Pulmonary artery endothelial cell (primary cell): ENCODE results near the gene C2orf76. TPM values are rescaled to one million over a fixed set of nuclear protein-coding genes. Genes with fewer than 3 reads are reported as not detected.

Experiments used
- DNase-seq: peaks from one replicate; pipeline ENCODE4 v3.0.0-alpha.2; 2011; ENCODE audit warnings: low read depth, low spot score
- total RNA-seq: library from RNA; depleted of rRNA; stranded (reverse); fragments of >200 nt; gene quantifications from 2 replicates; pipeline ENCODE4 v1.2.3, GENCODE V29; 2014

C2orf76 gene
- total RNA-seq, 1 donor from 2014 or later = 10.4 TPM

DNA sequence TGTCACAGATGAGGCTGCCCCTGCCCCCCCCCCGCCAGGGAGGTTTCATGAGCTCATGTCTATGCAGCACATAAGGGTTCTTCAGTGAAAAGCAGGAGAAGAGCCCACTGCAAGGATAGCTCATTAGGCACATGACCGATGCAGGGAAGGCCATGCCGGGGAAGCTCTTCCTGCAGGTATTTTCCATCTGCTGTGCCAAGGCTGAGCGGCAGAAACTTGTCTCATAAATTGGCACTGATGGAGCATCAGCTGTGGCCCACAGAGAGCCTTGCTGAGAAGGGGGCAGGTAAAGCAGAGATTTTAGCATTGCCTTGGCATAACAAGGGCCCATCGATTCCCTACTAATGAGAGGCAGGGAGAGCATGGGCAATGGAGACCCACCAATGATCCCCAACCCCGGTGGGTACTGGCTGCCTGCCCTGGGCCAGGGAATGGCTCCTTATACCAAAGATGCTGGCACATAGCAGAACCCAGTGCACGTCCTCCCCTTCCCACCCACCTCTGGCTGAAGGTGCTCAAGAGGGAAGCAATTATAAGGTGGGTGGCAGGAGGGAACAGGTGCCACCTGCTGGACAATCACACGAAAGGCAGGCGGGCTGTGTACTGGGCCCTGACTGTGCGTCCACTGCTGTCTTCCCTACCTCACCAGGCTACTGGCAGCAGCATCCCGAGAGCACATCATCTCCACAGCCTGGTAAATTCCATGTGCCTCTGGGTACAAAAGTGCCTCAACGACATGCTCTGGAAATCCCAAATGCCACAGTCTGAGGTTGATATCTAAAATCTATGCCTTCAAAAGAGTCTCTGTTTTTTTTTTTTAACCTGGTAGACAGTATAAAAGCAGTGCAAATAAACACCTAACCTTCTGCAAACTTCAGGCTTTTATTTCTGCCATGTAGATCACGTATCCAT, 101.6 kb downstream of the C2orf76 start:
- DNase-seq = no peak

DNA sequence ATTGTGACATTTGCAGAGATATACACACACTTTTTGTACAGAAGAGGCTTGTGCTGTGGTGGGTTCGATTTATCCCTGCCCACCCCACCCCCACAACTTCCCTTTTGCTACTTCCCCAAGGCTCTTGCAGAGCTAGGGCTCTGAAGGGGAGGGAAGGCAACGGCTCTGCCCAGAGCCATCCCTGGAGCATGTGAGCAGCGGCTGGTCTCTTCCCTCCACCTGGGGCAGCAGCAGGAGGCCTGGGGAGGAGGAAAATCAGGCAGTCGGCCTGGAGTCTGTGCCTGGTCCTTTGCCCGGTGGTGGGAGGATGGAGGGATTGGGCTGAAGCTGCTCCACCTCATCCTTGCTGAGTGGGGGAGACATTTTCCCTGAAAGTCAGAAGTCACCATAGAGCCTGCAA, 103.0 kb downstream of the C2orf76 start:
- no peak for DNase-seq

- no peak for DNase-seq
Observed at GRCh38 chr2:119263025-119263424, 103.6 kb downstream of the C2orf76 start.

DNA sequence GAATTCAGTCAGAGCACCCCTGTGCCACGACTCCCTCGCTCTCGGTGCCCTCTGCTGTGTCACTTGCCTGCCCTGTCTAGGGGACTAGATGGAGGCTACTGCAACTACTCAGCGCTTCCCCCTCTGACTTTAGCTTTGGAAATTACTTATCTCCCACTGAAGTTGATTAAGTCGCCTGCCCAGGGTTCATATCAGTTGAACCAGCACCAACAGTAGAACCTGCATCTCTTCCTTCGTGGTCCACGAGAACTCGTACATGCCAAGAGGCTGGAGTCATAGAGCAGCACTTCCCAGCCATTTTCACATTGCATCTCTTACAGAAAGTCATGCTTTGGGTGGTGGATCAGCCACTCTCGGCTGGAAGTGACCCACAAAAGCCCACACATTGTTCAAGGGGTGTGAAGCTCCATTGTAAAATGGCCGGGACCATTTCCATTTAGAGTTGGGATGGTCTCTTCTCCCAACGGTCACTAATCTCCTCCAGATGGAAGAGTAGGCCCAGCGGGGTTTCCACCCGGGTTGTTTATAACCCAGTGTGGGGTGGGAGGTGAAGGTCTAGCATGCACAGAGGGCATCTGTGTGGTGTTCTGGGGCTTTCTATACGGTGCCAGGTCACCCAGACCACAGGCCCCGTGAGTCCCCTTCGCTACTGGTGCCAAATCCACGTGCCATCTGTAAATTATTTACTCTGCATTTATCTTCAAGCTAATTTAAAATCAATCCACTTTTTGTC, 105.0 kb downstream of the C2orf76 start:
- DNase-seq = no peak

GRCh38 chr2:119260646-119261492, 105.8 kb downstream of the C2orf76 start:
- DNase-seq = no peak

GRCh38 chr2:119259296-119259860, 107.3 kb downstream of the C2orf76 start:
- DNase-seq = no peak

- DNase-seq = no peak
Observed at GRCh38 chr2:119257198-119257597, 109.4 kb downstream of the C2orf76 start.

DNA sequence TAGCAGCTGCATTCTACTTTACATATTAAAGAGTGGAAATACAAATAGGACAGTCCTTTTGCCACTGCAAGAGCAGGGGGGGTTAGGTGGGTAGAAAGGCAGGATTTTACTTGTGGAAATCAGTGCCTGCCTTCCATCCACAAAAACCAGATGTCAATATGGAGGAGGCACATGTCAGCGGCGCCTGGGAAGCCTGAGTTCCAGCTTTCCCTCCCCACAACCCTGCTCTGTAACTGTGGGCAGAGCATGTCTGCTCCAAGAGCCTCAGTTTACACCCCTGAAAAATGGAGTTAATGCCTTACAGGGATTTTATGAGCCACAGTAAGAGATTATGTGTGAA, 110.1 kb downstream of the C2orf76 start:
- DNase-seq = no peak

- DNase-seq = peak; percentile 80
Observed at GRCh38 chr2:119255760-119256581, 110.7 kb downstream of the C2orf76 start.

GRCh38 chr2:119254601-119255080, 112.0 kb downstream of the C2orf76 start:
- no peak for DNase-seq

DNA sequence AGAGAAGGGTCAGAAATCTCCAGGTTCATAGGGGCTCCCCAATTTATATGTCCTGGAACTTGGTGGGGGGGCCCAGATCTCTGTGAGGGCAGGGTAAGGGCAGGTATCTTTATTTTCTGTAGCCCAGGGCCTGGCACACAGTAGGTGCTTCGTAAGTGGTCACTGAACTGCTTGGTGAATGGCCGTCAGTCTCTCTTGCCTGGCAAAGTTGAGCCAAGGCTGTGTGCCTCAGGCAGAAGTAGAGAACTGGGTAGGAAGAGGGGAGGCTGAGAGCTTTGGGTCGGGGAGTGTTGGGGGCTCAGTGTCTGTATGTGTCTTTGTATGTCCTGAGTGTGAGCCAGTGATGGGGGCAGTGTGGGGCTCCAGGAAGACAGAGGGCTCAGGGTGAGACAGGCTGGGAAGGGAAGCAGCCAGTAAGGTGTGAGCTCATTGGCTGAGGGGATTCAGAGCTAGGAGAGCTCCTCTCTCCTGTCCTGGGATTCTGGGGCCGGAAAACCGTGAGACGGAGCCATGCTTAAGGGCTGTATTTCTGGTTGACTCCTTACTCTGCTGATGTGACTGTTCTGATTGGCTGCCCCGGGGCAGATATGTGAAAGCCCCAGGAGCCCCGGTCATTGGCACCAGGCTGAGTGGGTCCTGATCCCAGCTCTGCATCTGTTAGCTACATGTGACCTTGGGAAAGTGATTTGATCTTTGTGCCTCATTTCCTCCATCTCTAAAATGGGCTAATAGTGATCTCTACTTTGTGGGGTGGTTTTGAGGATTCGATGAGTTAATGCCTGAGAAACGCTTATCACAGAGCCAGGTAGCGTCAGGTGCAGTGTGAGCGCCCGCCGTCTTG, 112.7 kb downstream of the C2orf76 start:
- DNase-seq = no peak

DNA sequence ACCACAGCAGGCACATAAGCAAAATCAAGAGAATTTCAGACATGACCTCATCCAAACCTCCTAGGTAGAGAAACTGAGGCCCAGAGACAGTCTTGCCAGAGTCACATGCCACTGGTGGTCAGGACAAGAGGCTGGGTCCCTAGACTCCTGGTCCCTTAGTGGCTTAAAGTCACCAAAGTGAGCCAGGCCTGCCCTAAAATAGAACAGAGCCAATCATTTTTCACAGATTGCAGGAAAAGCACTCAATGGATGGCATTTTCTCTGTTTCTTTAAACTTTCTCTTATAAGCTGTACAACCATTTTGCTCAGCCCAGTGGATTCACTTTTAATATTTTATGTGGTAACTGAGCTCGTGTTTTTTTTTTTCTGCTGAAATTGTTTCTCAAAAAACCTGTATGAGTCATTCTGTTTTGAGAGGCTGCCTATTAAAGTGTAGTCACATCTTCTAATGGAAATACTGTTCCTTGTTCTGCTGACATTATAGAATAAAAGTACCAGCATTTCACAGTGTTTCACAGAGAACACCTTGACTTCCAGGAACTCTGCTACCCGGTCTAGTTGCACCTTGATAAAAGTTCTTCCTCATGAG, 113.4 kb downstream of the C2orf76 start:
- DNase-seq = no peak

Other genes with a start within 250 kb of the C2orf76 start
- gene C1QL2, start 208.1 kb downstream of the C2orf76 start, total RNA-seq = not detected in 2 replicates
- 12.2 and 23.7 TPM in 2 replicates for gene STEAP3, start 143.0 kb downstream of the C2orf76 start, total RNA-seq
- 99.0 and 107 TPM in 2 replicates for gene DBI, start 143 bp upstream of the C2orf76 start, total RNA-seq
- 0.73 and 2.3 TPM in 2 replicates for gene TMEM37, start 65.0 kb upstream of the C2orf76 start, total RNA-seq
- gene SCTR, start 157.6 kb upstream of the C2orf76 start, total RNA-seq = not detected in 2 replicates
- gene CFAP221, start 177.6 kb upstream of the C2orf76 start, total RNA-seq = 1.1 TPM in 1 of 2 replicates, not detected in the other